GM12873 (cell line): Measurements from ENCODE around the gene PACRG.

Source experiments
- TF ChIP-seq, protein P1 (sequence below): IDR thresholded peaks from 2 replicates; pipeline ENCODE4 v1.5.1; 2012; ENCODE audit warnings: low read depth, mild to moderate bottlenecking, moderate library complexity, low read length, control low read depth; ENCODE audit not compliant: insufficient read depth; ENCODE audit errors: missing control alignments

The PACRG gene

DNA sequence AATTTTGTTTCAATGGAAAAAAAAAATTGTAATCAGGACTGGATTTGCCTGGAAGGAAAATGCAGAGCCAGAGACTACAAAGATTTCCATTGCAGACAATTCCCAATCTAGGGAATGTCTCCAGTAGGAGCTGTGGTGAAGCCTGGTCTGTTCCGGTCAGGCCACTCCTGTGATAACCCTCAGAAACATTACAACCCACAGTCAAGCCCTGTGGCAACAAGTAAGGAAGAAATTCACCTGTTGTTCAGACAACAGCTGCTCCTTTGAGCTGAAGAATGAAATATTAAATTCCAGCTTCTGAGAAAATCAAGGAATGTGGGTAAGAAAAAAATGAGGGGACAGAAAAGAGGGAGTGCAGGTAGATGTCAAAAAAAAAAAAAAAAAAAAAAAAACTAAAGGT, 8.2 kb upstream of the PACRG start:
- TF ChIP-seq, protein P1, sequence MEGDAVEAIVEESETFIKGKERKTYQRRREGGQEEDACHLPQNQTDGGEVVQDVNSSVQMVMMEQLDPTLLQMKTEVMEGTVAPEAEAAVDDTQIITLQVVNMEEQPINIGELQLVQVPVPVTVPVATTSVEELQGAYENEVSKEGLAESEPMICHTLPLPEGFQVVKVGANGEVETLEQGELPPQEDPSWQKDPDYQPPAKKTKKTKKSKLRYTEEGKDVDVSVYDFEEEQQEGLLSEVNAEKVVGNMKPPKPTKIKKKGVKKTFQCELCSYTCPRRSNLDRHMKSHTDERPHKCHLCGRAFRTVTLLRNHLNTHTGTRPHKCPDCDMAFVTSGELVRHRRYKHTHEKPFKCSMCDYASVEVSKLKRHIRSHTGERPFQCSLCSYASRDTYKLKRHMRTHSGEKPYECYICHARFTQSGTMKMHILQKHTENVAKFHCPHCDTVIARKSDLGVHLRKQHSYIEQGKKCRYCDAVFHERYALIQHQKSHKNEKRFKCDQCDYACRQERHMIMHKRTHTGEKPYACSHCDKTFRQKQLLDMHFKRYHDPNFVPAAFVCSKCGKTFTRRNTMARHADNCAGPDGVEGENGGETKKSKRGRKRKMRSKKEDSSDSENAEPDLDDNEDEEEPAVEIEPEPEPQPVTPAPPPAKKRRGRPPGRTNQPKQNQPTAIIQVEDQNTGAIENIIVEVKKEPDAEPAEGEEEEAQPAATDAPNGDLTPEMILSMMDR, result no peak

DNA sequence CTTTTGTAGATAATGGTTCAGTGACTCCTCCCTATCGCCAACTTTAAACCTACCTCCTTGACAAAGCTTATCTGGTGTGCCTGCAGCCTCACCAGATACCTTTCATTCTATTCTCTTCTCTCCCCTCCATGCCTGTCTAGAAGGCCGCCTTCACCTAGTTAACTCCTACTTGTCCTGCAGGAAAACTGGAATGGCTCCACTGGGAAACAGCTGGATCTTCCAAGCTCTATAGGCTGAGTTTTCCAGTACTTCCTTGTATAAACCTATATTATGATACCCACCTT, 6.4 kb upstream of the PACRG start:
- TF ChIP-seq, protein P1, result no peak

- TF ChIP-seq, protein P1, result no peak
These were observed 5.5 kb upstream of the PACRG start for GRCh38 chr6:162722226-162722625.

- TF ChIP-seq, protein P1, result no peak
These were observed 5.1 kb upstream of the PACRG start for GRCh38 chr6:162722633-162723032.

- TF ChIP-seq, protein P1, result no peak
These were observed 840 bp upstream of the PACRG start for GRCh38 chr6:162726947-162727321.

- TF ChIP-seq, protein P1, result no peak
These were observed 423 bp downstream of the PACRG start for GRCh38 chr6:162728197-162728596.

DNA sequence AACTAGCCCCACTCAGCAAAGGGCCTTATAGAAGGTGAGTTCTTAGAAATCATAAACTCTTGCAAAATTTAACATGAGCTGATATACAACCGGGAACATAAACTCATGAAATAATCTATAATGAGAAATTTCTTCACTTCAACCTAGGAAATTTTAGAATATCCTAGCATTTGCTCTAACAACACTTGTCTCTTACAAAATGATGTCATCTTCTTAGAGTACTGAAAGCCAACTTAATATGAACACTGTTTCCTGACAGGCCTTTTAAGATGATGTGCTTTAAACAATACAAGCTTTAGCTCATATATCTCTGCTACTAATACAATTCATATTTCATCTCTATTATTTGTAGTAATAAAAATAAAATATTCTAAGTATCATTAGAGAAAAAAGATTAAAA, 932 bp downstream of the PACRG start:
- TF ChIP-seq, protein P1, result no peak

DNA sequence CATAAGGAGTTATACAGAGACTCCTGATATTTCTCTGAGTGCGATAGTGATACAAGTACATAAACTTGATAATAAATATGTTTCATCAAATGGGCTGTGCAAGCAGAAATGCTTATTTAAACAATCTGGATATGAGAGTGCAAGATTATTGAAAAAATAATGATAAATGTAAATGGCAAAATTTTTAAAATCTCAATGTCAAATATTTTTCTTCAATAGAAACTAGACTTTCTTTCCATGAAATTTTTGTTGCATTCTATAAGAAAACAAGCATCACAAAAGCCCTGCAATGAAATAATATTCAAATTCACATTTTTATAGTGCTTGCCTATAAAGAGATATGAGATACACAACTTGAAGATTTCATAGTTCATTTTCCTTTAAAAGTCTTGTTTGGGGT, 2.7 kb downstream of the PACRG start:
- TF ChIP-seq, protein P1, result no peak
